Suprapubic skin (tissue), 3 donors: ENCODE measurements around the gene TBC1D14.

Source experiments
- CTCF ChIP-seq, 2 donors: fragments of 200-600 bp in 1 of 2; fragments of 450-650 bp in 1 of 2; sonication (generic) in 1 of 2; IDR thresholded peaks; one replicate each; pipeline ENCODE4 v1.5.1; 2016 to 2019; ENCODE audit warnings: antibody characterized with exemption in 2 of 2, mild to moderate bottlenecking in 1 of 2, moderate library complexity in 1 of 2
- EP300 ChIP-seq: sonication (generic); formaldehyde crosslinking; IDR thresholded peaks from one replicate; pipeline ENCODE4 v1.6.1; 2017; ENCODE audit warnings: antibody characterized with exemption
- POLR2A ChIP-seq, 2 donors: fragments of 450-650 bp; IDR thresholded peaks; one replicate each; pipeline ENCODE4 v1.6.1; 2017; ENCODE audit warnings: antibody characterized with exemption in 2 of 2, mild to moderate bottlenecking in 2 of 2, moderate library complexity in 2 of 2

GRCh38 chr4:6944301-6945051, 34.9 kb downstream of the TBC1D14 start:
- TF ChIP-seq CTCF (IDR thresholded peaks at IDR 0.05) (no peak), EP300 (no peak), POLR2A (IDR thresholded peaks at IDR 0.05) (no peak)
